GM18861 (cell line): ENCODE measurements around the gene STAM.

Experiments used
- ATAC-seq: cut with Tn5 transposase; IDR thresholded peaks from one replicate; pipeline ENCODE4 v1.9.1; 2021; ENCODE audit not compliant: unreplicated experiment

The STAM gene

DNA sequence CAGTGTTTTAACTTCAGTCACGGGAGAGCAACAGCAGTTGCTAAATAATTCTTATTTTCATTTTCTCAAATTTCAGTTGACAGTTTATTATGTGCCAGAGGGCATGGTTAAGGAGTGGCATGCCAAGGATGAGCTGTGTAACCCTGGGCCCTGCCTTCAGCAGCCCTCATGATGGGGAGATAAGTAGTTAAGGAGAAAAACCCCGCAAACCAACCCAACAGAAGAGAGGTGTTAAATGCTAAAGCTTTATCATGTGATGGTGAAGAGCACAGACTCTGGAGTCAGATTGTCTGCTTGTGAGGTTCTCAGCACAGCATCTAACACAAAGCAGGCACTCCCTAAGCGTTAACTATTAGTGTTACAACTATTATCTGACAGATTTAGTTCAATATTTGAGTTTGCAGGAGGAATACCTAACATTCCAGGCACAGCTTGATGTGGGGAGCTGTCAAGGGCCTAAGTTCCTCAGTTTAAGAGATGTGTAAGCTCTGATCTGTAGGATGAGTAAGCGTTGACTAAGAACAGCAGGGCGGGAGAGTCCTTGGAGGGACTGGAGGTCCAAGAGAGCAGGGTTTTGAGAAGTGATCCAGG lies 29.6 kb downstream of the STAM start:
- no peak for ATAC-seq

GRCh38 chr10:17674566-17674965 lies 30.6 kb downstream of the STAM start:
- no peak for ATAC-seq

GRCh38 chr10:17675638-17676037 lies 31.7 kb downstream of the STAM start:
- ATAC-seq: no peak

DNA sequence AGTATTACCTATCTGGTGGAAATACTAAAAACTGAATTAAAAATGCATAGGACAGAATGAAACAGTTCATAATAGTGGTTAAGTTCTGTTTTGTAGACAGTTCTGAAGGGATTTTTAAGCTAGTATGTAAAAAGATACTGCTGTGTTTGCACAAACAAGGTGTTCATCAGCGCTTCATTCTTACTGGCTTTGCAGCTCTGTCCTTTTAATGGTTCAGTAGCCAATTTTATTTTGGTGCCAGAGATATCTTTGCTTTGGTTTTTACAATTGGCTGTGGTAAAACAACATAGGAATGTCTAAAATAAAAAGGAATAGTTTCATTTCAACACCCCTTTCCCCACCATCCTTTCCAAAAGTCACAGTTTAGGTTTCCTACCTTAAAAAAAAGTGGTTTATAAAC lies 33.0 kb downstream of the STAM start:
- no peak for ATAC-seq

DNA sequence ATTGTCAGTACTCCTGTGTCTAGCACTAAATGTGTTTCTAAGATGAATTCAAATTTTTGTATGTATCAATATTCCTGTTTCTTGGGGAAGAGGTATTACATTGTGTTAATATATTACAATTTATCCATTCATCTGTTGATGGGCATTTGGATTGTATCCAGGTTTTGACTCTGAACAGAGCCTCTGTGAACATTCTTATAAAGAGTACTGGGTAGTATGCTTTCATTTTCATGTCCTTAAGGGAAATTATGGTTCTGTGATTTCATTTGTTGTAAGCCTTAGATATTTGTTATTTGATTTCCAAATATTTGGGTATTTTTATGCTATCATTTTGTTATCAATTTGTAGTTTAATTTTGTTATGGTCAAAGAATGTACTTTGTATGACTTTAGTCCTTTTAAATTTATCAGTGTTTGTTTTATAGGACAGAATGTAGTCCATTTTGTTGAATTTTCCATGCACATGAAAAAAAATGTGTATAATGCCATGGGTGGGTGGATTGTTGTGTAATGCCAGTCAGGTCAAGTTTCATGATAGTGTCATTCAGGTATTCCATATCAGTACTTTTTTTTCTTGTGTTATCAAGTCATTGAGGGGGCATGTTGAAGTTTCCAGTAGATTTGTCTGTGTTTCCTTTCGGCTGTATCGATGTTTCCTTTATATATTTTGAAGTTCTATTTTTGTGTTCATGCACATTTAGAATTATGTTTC lies 38.4 kb downstream of the STAM start:
- no peak for ATAC-seq

GRCh38 chr10:17683541-17683940 lies 39.6 kb downstream of the STAM start:
- ATAC-seq: no peak

DNA sequence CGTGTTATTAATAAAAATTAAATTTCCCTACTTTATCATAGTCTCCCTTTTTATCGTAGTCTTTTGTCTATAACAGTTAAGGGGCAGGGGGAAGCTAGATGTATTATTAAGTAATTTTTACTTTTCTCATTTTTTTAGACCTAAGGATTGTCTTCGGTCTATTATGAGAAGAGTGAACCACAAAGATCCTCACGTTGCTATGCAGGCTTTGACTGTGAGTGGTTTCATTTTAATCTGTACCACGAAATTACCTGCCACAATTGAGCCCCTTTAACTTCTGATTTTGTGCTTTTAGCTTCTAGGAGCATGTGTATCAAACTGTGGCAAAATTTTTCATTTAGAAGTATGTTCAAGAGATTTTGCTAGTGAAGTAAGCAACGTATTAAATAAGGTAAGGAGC lies 40.6 kb downstream of the STAM start:
- ATAC-seq: peak; percentile 52

DNA sequence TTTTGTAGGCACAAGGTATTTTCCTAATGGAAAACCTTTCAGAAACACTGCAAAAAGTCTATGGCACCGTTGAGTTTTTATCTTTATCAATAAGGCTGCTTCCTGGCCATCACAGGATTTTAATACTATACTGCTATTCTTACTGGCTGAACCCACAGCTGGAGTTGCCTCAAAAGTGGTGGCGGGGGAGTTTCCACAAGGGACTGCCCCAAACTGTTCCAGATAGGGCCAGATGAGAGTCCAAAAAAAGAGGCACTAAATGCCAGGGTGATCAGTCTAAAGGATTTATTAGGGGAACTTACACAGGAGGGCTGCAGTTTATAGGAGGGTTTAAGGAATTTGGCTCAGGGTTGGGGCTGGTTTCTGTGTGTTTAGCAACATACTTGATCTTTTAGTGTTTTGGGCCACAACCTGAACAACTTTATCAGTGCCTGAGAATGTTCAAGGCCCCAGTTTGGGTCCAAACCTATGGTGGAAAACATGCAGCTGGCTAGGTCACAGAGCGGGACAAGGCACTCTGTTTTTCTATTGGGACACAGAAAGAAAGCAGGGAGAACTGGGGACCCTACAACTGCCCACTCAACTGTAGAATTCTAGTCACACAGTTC lies 41.4 kb downstream of the STAM start:
- peak; percentile 59 for ATAC-seq

GRCh38 chr10:17687117-17687831 lies 43.3 kb downstream of the STAM start:
- no peak for ATAC-seq

GRCh38 chr10:17689137-17689536 lies 45.2 kb downstream of the STAM start:
- no peak for ATAC-seq

DNA sequence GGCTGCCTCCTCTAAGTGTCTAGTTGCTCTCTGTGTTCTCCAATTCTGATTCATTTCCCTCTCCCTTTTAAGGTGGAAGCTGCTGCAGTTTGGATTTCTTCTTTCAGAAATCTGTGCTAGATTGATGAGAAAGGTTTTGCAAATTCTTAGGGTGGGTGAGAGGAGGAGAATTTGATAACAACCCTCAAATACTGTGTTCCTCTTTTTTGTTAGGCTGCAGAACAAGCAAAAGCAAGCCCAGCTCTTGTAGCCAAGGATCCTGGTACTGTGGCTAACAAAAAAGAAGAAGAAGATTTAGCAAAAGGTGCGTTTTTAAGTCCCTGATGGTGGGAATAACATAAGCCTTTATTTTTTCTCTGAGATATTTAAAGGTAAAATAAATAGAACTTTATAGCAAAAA lies 49.1 kb downstream of the STAM start:
- ATAC-seq: no peak

- ATAC-seq: no peak
Measured at GRCh38 chr10:17698696-17699095, 54.7 kb downstream of the STAM start.

DNA sequence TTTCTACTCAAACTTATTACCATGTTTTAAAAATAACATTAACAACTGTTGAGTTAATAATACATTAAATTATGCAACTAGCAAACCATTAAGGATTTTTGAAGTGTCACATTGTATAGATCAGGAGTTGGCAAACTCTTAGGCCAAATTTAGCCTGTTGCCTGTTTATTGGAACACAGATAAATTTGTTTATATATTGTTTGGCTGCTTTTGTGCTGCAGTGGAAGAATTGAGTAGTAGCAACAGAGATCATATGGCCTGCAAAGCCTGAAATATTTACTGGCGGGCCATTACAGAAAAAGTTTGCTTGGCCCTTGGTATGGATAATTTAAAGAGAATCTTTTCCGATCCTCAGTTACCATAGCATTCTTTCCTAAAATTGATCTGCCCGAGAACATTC lies 57.4 kb downstream of the STAM start:
- ATAC-seq: no peak

- ATAC-seq: no peak
Measured at GRCh38 chr10:17703706-17704105, 59.8 kb downstream of the STAM start.

DNA sequence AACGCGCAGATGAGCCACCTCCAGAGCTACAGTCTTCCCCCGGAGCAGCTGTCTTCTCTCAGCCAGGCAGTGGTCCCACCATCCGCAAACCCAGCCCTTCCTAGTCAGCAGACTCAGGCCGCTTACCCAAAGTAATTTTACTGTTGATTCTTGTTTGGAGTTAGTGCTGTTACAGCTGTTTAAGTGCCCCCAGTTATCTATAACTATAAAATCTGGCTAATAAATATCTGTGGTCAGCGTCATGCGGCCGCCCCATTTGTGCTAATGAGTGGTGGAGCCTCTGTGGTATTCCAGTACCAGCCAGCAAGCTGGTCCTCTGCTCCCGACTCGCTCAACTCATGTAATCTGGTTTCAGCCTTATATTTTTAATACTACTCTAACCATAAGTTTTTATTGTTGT lies 64.9 kb downstream of the STAM start:
- ATAC-seq: no peak

DNA sequence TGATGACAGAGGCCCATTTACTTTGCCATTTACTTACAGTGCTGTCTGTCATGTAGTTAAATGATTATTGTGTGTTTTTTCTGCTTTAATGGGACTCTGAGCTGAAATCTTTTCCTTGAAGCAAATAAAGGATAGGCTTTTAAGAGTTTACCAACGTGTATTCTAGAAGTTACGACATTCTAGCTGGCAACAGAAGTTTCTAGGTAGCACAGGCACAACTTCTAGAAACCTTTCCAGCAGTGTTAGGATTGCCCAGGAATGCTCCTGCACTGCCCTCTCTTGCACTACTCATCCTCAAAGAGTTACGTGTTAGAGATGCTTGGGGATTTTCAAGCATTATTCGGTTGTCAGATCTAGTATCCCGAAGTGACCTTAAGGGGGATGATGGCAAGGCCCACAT lies 65.5 kb downstream of the STAM start:
- ATAC-seq: no peak

- no peak for ATAC-seq
Measured at GRCh38 chr10:17710181-17710580, 66.2 kb downstream of the STAM start.

GRCh38 chr10:17712053-17712452 lies 68.1 kb downstream of the STAM start:
- no peak for ATAC-seq

- ATAC-seq: no peak
Measured at GRCh38 chr10:17712717-17713471, 68.9 kb downstream of the STAM start.

- no peak for ATAC-seq
Measured at GRCh38 chr10:17713758-17714157, 69.8 kb downstream of the STAM start.

DNA sequence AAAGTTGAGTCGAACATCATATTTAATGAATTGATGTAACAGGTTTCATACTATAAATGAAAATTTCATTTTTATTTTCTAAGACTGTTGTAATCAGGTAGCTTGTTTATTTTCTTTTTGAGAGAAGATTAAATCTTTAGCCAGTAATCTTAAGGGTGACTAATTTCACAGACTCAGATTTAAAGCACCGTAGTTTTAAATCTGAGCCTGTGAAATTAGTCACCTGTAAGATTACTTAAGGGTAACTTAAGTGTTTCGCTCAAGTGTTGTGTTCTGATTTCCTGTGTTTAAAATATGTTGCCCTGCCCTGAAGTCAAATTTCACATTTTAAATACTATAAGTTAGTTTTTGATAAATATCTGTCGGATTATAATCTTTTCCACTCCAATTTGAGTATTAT lies 72.2 kb downstream of the STAM start:
- ATAC-seq: no peak
